ENCODE data around the gene TK2. TPM values are rescaled to one million over a fixed set of nuclear protein-coding genes. Genes with fewer than 3 reads are reported as not detected.

The TK2 gene
- total and polyA plus RNA-seq, 2 donors from 2014 or later = 31.0 to 44.2 TPM

DNA sequence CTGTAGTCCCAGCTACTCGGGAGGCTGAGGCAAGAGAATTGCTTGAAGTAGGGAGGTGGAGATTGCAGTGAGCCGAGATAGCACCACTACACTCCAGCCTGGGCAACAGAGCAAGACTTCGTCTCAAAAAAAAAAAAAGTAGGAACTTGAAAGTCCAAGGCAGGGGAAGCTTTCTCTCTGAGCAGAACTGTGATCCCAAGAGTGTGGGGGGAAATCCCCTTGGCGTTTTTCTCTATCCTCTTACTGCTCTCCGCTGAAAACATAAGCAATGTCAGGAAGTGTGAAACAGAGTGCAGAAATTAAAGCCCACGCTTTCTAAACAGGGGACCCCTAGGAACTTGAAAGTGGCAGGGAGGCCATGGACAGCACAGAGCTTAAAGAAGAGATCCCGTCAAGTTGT is 44.8 kb upstream of the TK2 start:
- no peaks in the 10 kb centered on the region for H3K4me1 ChIP-seq (ENCODE audit: control insufficient read depth in 2 of 3, insufficient read depth in 2 of 3, low read depth in 1 of 3, low read length in 3 of 3)
- H3K27me3 ChIP-seq (ENCODE audit: control insufficient read depth, insufficient read depth, low read length) = no peaks in the 10 kb centered on the region
- intact Hi-C loops (cut with DNase I) = no loop called here
- no peaks in the 10 kb centered on the region for H3K9me3 ChIP-seq (ENCODE audit: control insufficient read depth in 2 of 3, insufficient read depth in 1 of 3, low read length in 3 of 3)
- FAIRE-seq = no peak
- TF ChIP-seq CTCF (IDR thresholded peaks at IDR 0.05; ENCODE audit: borderline replicate concordance, extremely low read depth, insufficient read depth) = no peak
- H3K9ac ChIP-seq (ENCODE audit: low read length in 3 of 3) = no peak overlapping the region
- no peak overlapping the region for H3K4me3 ChIP-seq (ENCODE audit: low read length in 3 of 3)
- no peaks in the 10 kb centered on the region for H3K36me3 ChIP-seq (ENCODE audit: control insufficient read depth in 2 of 3, insufficient read depth in 3 of 3, low read length in 3 of 3)
- no peak overlapping the region for H3K27ac ChIP-seq (ENCODE audit: low read depth in 2 of 2, low read length in 2 of 2)
- no peak for DNase-seq

DNA sequence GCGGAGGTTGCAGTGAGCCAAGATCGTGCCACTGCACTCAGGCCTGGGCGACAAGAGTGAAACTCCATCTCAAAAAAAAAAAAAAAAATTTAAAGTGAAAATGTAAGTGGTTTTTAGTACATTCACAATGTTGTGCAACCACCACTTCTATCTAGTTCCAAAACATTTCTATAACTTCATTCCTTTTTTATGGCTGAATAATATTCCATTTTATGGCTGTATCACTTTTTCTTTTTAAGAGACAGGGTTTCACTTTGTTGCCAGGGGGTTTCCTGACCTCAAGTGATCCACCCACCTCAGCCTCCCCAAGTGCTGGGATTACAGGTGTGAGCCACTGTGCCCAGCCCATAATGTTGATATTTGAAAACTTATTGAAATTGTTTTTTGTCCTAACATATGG is 42.9 kb upstream of the TK2 start:
- H3K4me1 ChIP-seq (ENCODE audit: control insufficient read depth in 2 of 3, insufficient read depth in 2 of 3, low read depth in 1 of 3, low read length in 3 of 3) = no peaks in the 10 kb centered on the region
- FAIRE-seq = no peak
- intact Hi-C loops (cut with DNase I) = no loop called here

GRCh38 chr16:66592241-66592640 is 42.3 kb upstream of the TK2 start:
- no peak for FAIRE-seq
- no peak overlapping the region for H3K9ac ChIP-seq (ENCODE audit: low read length in 3 of 3)

More for the DNA sequence above, 42.9 kb upstream of the TK2 start:
- Histone ChIP-seq H3K27me3 (ENCODE audit: control insufficient read depth, insufficient read depth, low read length) (no peaks in the 10 kb centered on the region), H3K9me3 (ENCODE audit: control insufficient read depth in 2 of 3, insufficient read depth in 1 of 3, low read length in 3 of 3) (no peaks in the 10 kb centered on the region), H3K27ac (ENCODE audit: low read depth in 2 of 2, low read length in 2 of 2) (no peak overlapping the region), H3K36me3 (ENCODE audit: control insufficient read depth in 2 of 3, insufficient read depth in 3 of 3, low read length in 3 of 3) (no peaks in the 10 kb centered on the region), H3K4me3 (ENCODE audit: low read length in 3 of 3) (no peak overlapping the region), H3K9ac (ENCODE audit: low read length in 3 of 3) (no peak overlapping the region)
- no peak for TF ChIP-seq CTCF (IDR thresholded peaks at IDR 0.05; ENCODE audit: borderline replicate concordance, extremely low read depth, insufficient read depth)
- no peak for DNase-seq

More at GRCh38 chr16:66592241-66592640, 42.3 kb upstream of the TK2 start:
- TF ChIP-seq CTCF (IDR thresholded peaks at IDR 0.05; ENCODE audit: borderline replicate concordance, extremely low read depth, insufficient read depth) = no peak
- no peak overlapping the region for H3K4me3 ChIP-seq (ENCODE audit: low read length in 3 of 3)
- no peak for DNase-seq
- no peaks in the 10 kb centered on the region for H3K27me3 ChIP-seq (ENCODE audit: control insufficient read depth, insufficient read depth, low read length)
- H3K27ac ChIP-seq (ENCODE audit: low read depth in 2 of 2, low read length in 2 of 2) = no peak overlapping the region
- H3K4me1 ChIP-seq (ENCODE audit: control insufficient read depth in 2 of 3, insufficient read depth in 2 of 3, low read depth in 1 of 3, low read length in 3 of 3) = no peaks in the 10 kb centered on the region
- no peaks in the 10 kb centered on the region for H3K9me3 ChIP-seq (ENCODE audit: control insufficient read depth in 2 of 3, insufficient read depth in 1 of 3, low read length in 3 of 3)
- intact Hi-C loops (cut with DNase I) = no loop called here
- no peaks in the 10 kb centered on the region for H3K36me3 ChIP-seq (ENCODE audit: control insufficient read depth in 2 of 3, insufficient read depth in 3 of 3, low read length in 3 of 3)

Data from kidney (tissue), 14 donors.